Glutamatergic neuron (in vitro differentiated cells): Measurements from ENCODE around the gene CBFA2T3. TPM values are rescaled to one million over a fixed set of nuclear protein-coding genes. Genes with fewer than 3 reads are reported as not detected.

Experiments
- DNase-seq: peaks from one replicate; pipeline ENCODE4 v3.0.0; 2022
- H3K27ac Mint-ChIP-seq: one replicate; pipeline ENCODE4 v1.8.0; 2020; ENCODE audit warnings: mild to moderate bottlenecking, mixed read lengths, inconsistent platforms; ENCODE audit not compliant: unreplicated experiment
- H3K27me3 Mint-ChIP-seq: one replicate; pipeline ENCODE4 v1.8.0; 2020; ENCODE audit warnings: mild to moderate bottlenecking, moderate library complexity, mixed read lengths, inconsistent platforms; ENCODE audit not compliant: unreplicated experiment
- H3K36me3 Mint-ChIP-seq: one replicate; pipeline ENCODE4 v1.8.0; 2020; ENCODE audit warnings: mild to moderate bottlenecking, mixed read lengths, inconsistent platforms; ENCODE audit not compliant: unreplicated experiment
- H3K4me1 Mint-ChIP-seq: one replicate; pipeline ENCODE4 v1.8.0; 2020; ENCODE audit warnings: mild to moderate bottlenecking, low read depth, mixed read lengths, inconsistent platforms; ENCODE audit not compliant: unreplicated experiment
- H3K4me3 Mint-ChIP-seq: one replicate; pipeline ENCODE4 v1.8.0; 2020; ENCODE audit warnings: mild to moderate bottlenecking, mixed read lengths, inconsistent platforms; ENCODE audit not compliant: unreplicated experiment
- H3K9me3 Mint-ChIP-seq: one replicate; pipeline ENCODE4 v1.8.0; 2020; ENCODE audit warnings: mild to moderate bottlenecking, moderate library complexity, mixed read lengths, inconsistent platforms; ENCODE audit not compliant: unreplicated experiment
- total RNA-seq: library from RNA; stranded (reverse); fragmentation: NEBNext Ultra II Directional; extraction: Animal tissue kit (Norgen Biotek cat#: 25700); gene quantifications from one replicate; pipeline ENCODE4 v1.2.1, GENCODE V29; 2021; ENCODE audit not compliant: unreplicated experiment
- TF ChIP-seq, protein P1 (sequence below): fragments of 200-600 bp; sonication (generic); IDR thresholded peaks from one replicate; pipeline ENCODE4 v1.5.0; 2021; ENCODE audit not compliant: partially characterized antibody, unreplicated experiment

CBFA2T3 gene
- total RNA-seq, 1 donor from 2014 or later: 126 TPM

DNA sequence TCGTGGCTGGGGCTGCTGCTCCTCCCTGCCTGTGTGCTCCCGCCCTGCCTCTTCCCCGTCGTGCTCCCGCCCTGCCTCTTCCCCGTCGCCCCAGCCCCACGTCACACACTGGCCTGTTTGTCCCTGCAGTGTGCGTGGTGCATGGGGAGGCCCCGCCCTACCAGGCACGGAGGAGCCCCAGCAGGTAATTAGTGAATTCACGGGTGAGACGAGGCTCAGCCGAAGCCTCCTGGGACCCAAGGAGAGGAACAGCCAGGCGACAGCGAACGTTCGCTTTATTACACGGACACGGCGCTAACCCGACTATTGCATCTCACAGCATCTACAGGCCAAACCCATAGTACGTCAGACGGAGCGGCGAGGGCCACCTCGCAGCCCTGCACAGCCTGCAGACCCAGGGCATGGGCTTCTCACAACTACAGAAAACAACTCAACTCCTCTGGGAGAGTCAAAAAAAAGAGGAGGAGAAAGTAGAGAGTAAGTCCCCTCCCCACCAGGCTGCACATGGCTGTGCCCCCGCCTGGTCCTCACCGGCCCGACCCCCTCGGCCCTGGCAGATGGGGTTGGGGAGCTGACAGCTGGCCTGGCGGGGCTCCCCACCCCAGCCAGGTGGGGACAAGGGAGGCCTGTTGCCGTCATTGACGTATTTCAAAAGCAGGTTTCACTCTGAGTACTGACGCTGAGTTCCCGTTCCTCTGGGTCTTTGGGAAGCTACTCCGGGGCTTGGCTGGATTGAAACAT, 106.2 kb downstream of the CBFA2T3 start:
- no peaks in the 10 kb centered on the region for H3K36me3 Mint-ChIP-seq
- TF ChIP-seq, protein P1, sequence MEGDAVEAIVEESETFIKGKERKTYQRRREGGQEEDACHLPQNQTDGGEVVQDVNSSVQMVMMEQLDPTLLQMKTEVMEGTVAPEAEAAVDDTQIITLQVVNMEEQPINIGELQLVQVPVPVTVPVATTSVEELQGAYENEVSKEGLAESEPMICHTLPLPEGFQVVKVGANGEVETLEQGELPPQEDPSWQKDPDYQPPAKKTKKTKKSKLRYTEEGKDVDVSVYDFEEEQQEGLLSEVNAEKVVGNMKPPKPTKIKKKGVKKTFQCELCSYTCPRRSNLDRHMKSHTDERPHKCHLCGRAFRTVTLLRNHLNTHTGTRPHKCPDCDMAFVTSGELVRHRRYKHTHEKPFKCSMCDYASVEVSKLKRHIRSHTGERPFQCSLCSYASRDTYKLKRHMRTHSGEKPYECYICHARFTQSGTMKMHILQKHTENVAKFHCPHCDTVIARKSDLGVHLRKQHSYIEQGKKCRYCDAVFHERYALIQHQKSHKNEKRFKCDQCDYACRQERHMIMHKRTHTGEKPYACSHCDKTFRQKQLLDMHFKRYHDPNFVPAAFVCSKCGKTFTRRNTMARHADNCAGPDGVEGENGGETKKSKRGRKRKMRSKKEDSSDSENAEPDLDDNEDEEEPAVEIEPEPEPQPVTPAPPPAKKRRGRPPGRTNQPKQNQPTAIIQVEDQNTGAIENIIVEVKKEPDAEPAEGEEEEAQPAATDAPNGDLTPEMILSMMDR: no peak
- peaks cover 28% of the 10 kb centered on the region for H3K27me3 Mint-ChIP-seq
- H3K27ac Mint-ChIP-seq: peak overlapping the region; percentile 84
- peaks cover 29% of the 10 kb centered on the region for H3K4me1 Mint-ChIP-seq
- peak overlapping the region; percentile 63 for H3K4me3 Mint-ChIP-seq
- DNase-seq: peak; percentile 57
- peaks cover 25% of the 10 kb centered on the region for H3K9me3 Mint-ChIP-seq

DNA sequence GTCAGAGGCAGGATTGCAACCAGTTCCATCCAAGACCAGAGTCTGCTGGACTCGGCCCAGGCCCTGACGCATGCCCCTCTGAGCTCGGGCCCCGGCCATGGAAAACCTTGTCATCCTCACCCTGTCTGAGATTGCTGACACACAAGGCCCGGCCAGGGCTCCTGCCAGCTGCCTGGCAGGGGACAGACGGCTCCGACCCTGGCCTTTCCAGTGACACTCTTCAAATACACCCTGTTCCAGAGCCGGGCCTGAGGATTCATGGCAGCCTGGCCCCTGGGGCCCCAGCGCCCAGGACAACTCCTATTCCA, 107.4 kb downstream of the CBFA2T3 start:
- Mint-ChIP-seq H3K27ac (peak overlapping the region; percentile 81), H3K36me3 (no peaks in the 10 kb centered on the region), H3K27me3 (peaks cover 24% of the 10 kb centered on the region), H3K4me1 (peaks cover 28% of the 10 kb centered on the region), H3K9me3 (peaks cover 17% of the 10 kb centered on the region), H3K4me3 (peak overlapping the region; percentile 55)
- TF ChIP-seq, protein P1: no peak
- DNase-seq: no peak

DNA sequence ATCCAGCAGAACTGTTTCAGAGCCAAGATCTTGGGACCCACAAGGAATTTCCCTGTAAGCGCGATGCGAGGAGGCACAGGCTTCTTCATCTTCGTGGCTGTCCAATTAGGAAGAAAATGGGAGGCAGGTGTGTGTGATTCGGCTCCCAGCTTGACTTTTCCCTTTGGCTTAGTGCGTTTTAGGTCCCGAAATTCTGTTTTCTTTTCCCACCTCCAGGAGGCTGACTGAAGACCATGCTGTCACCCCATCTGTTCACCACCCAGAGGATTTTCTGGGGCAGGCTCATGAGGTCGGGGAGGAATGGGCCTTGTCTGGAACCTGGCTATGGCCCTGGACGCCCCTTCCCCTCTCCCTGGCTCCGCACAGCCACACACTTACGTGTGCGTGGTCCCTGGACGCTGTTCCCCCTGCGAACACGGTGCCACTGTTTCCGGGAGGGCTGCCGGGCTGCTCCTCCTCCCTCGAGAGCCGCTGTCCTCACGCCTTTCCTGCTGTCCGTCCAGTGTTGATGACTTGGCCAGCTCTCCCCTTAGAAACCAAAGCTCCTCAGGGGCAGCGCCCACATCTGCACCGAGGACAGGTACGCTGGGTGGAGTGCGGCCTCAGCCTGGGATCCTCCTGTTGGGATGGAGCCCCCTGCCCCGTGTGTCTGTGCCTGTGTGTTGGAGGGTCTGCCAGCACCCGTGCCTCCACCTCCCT, 107.9 kb downstream of the CBFA2T3 start:
- H3K27ac Mint-ChIP-seq: peak overlapping the region; percentile 81
- DNase-seq: no peak
- H3K9me3 Mint-ChIP-seq: peaks cover 15% of the 10 kb centered on the region
- peak overlapping the region; percentile 55 for H3K4me3 Mint-ChIP-seq
- TF ChIP-seq, protein P1: no peak
- H3K27me3 Mint-ChIP-seq: peaks cover 24% of the 10 kb centered on the region
- peaks cover 28% of the 10 kb centered on the region for H3K4me1 Mint-ChIP-seq
- H3K36me3 Mint-ChIP-seq: no peaks in the 10 kb centered on the region

DNA sequence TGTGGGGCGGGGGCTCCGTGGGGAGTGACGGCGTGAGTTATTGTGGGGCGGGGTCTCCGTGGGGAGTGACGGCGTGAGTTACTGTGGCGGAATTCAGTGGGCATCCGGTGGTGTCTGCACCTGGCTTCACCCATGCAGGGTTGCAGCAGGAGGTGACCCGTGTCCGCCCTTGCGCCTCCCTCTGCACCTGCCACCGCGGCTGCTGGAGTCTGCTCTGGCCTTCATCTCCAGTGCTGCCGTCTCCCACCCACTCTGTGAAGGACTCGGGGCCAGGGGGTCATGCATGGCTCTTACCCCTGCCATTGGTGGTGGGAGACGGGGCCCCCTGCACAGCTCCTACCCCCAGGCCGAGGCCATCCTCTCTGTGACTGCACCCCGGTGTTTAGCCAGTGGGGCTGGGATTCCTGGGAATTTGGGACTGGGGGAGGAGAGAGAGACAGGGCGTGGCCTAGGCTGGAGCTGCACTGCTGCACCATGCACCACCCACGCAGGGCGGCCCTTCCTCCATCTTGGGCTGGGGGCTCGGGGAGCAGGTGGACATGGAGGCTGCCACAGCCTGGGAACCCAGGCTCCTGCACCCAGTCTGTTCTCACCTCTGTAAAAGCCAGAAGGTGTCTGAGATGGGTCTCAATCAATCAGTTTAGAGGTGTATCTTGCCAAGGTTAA, 109.3 kb downstream of the CBFA2T3 start:
- H3K27ac Mint-ChIP-seq: no peak overlapping the region
- H3K27me3 Mint-ChIP-seq: peaks cover 24% of the 10 kb centered on the region
- H3K36me3 Mint-ChIP-seq: no peaks in the 10 kb centered on the region
- TF ChIP-seq, protein P1: no peak
- no peak overlapping the region for H3K4me3 Mint-ChIP-seq
- H3K9me3 Mint-ChIP-seq: peaks cover 15% of the 10 kb centered on the region
- peaks cover 28% of the 10 kb centered on the region for H3K4me1 Mint-ChIP-seq
- no peak for DNase-seq
